ENCODE data around the gene TMTC1. TPM values are rescaled to one million over a fixed set of nuclear protein-coding genes. Genes with fewer than 3 reads are reported as not detected.

The TMTC1 gene
- total and polyA plus RNA-seq, 2 donors (not counting 1 experiment from before 2014, with no cell fraction given): 62.2 to 222 TPM

DNA sequence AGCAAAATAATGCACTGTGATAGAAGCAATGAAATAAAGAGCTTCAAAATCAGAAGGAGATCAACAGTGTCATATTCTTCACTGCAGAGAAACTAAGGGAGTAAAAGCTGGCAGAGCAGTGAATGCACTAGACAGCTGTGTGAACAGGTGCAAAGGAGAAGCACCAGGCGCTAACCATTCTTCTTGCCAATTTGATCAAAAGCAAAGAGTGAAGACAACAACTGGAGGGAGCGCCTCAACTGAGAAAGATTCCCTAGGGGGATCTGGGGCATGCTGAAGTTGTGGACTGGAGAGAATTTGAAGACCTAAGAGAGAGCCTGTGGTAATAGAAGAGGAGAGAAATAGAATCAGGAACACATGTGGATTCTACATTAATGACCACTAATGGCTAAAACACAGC is 235.9 kb downstream of the TMTC1 start:
- no peaks in the 10 kb centered on the region for H3K36me3 ChIP-seq (ENCODE audit: control insufficient read depth, insufficient read depth, low read length)
- H3K9ac ChIP-seq (ENCODE audit: insufficient read depth, low read length): no peak overlapping the region
- DNase-seq (ENCODE audit: low read depth in 2 of 2): no peak
- no peak overlapping the region for H2AFZ ChIP-seq (ENCODE audit: low read length)
- peak overlapping the region; percentile 4 for H3K4me2 ChIP-seq (ENCODE audit: extremely low read depth, insufficient read depth, low read length)
- TF ChIP-seq CTCF (conservative IDR thresholded peaks at IDR 0.05 in 1 of 2, IDR thresholded peaks at IDR 0.05 in 1 of 2; ENCODE audit: low read depth in 1 of 2, low read length in 2 of 2) (no peak), EZH2 (IDR thresholded peaks at IDR 0.05; ENCODE audit: low read length, missing control alignments) (no peak)
- H3K4me1 ChIP-seq (ENCODE audit: control insufficient read depth, extremely low read depth, insufficient read depth, low read length): peaks cover 16% of the 10 kb centered on the region
- no peak overlapping the region for H3K4me3 ChIP-seq (replicated peaks in 1 of 4; ENCODE audit: control extremely low read depth in 1 of 4, insufficient read depth in 1 of 4, low read depth in 3 of 4, low read length in 4 of 4)
- peak overlapping the region; percentile 18 for H3K27ac ChIP-seq (ENCODE audit: insufficient read depth, low read length)
- no peaks in the 10 kb centered on the region for H3K79me2 ChIP-seq (ENCODE audit: control insufficient read depth, insufficient read depth, low read length)
- no peaks in the 10 kb centered on the region for H3K9me3 ChIP-seq (ENCODE audit: control insufficient read depth, insufficient read depth, low read depth, low read length)
- no peaks in the 10 kb centered on the region for H4K20me1 ChIP-seq (ENCODE audit: control insufficient read depth, extremely low read depth, insufficient read depth, low read length)
- H3K27me3 ChIP-seq (ENCODE audit: control insufficient read depth, insufficient read depth, low read length): no peaks in the 10 kb centered on the region

GRCh38 chr12:29547151-29547632 is 236.6 kb downstream of the TMTC1 start:
- H3K9ac ChIP-seq (ENCODE audit: insufficient read depth, low read length): no peak overlapping the region
- TF ChIP-seq CTCF (conservative IDR thresholded peaks at IDR 0.05 in 1 of 2, IDR thresholded peaks at IDR 0.05 in 1 of 2; ENCODE audit: low read depth in 1 of 2, low read length in 2 of 2) (no peak), EZH2 (IDR thresholded peaks at IDR 0.05; ENCODE audit: low read length, missing control alignments) (no peak)
- H3K4me2 ChIP-seq (ENCODE audit: extremely low read depth, insufficient read depth, low read length): peak overlapping the region; percentile 65
- H3K79me2 ChIP-seq (ENCODE audit: control insufficient read depth, insufficient read depth, low read length): no peaks in the 10 kb centered on the region
- H3K27me3 ChIP-seq (ENCODE audit: control insufficient read depth, insufficient read depth, low read length): no peaks in the 10 kb centered on the region
- no peaks in the 10 kb centered on the region for H3K9me3 ChIP-seq (ENCODE audit: control insufficient read depth, insufficient read depth, low read depth, low read length)
- no peak overlapping the region for H3K4me3 ChIP-seq (replicated peaks in 1 of 4; ENCODE audit: control extremely low read depth in 1 of 4, insufficient read depth in 1 of 4, low read depth in 3 of 4, low read length in 4 of 4)
- H4K20me1 ChIP-seq (ENCODE audit: control insufficient read depth, extremely low read depth, insufficient read depth, low read length): no peaks in the 10 kb centered on the region
- H3K4me1 ChIP-seq (ENCODE audit: control insufficient read depth, extremely low read depth, insufficient read depth, low read length): peaks cover 18% of the 10 kb centered on the region
- DNase-seq (ENCODE audit: low read depth in 2 of 2): peak; percentile 83 to 89
- H2AFZ ChIP-seq (ENCODE audit: low read length): no peak overlapping the region
- no peaks in the 10 kb centered on the region for H3K36me3 ChIP-seq (ENCODE audit: control insufficient read depth, insufficient read depth, low read length)
- peak overlapping the region; percentile 44 for H3K27ac ChIP-seq (ENCODE audit: insufficient read depth, low read length)

GRCh38 chr12:29546000-29546399 is 237.7 kb downstream of the TMTC1 start:
- Histone ChIP-seq H4K20me1 (ENCODE audit: control insufficient read depth, extremely low read depth, insufficient read depth, low read length) (no peaks in the 10 kb centered on the region), H3K79me2 (ENCODE audit: control insufficient read depth, insufficient read depth, low read length) (no peaks in the 10 kb centered on the region), H3K27ac (ENCODE audit: insufficient read depth, low read length) (peak overlapping the region; percentile 30), H2AFZ (ENCODE audit: low read length) (no peak overlapping the region), H3K27me3 (ENCODE audit: control insufficient read depth, insufficient read depth, low read length) (no peaks in the 10 kb centered on the region), H3K36me3 (ENCODE audit: control insufficient read depth, insufficient read depth, low read length) (no peaks in the 10 kb centered on the region), H3K4me3 (replicated peaks in 1 of 4; ENCODE audit: control extremely low read depth in 1 of 4, insufficient read depth in 1 of 4, low read depth in 3 of 4, low read length in 4 of 4) (no peak overlapping the region), H3K9me3 (ENCODE audit: control insufficient read depth, insufficient read depth, low read depth, low read length) (no peaks in the 10 kb centered on the region), H3K9ac (ENCODE audit: insufficient read depth, low read length) (no peak overlapping the region), H3K4me2 (ENCODE audit: extremely low read depth, insufficient read depth, low read length) (no peak overlapping the region), H3K4me1 (ENCODE audit: control insufficient read depth, extremely low read depth, insufficient read depth, low read length) (peaks cover 18% of the 10 kb centered on the region)
- no peak for TF ChIP-seq CTCF (conservative IDR thresholded peaks at IDR 0.05 in 1 of 2, IDR thresholded peaks at IDR 0.05 in 1 of 2; ENCODE audit: low read depth in 1 of 2, low read length in 2 of 2)
- no peak for TF ChIP-seq EZH2 (IDR thresholded peaks at IDR 0.05; ENCODE audit: low read length, missing control alignments)
- DNase-seq (ENCODE audit: low read depth in 2 of 2): no peak
